GM12891 (cell line): ENCODE data around the gene COL4A2.

Source experiments
- POLR2A ChIP-seq: IDR thresholded peaks from 2 replicates; pipeline ENCODE4 v1.6.1; 2011; ENCODE audit warnings: low read depth, low read length, control low read depth
- POLR2AphosphoS5 ChIP-seq: IDR thresholded peaks from 2 replicates; pipeline ENCODE4 v1.6.1; 2011; ENCODE audit warnings: low read depth, low read length, control low read depth

GRCh38 chr13:110423689-110424302 is 116.7 kb downstream of the COL4A2 start:
- TF ChIP-seq POLR2A, result no peak
- TF ChIP-seq POLR2AphosphoS5, result no peak
